SU-DHL-6 (cell line): ENCODE data around the gene WWOX.

Experiments used
- EZH2phosphoT487 ChIP-seq: fragments of 200-600 bp; sonication (generic), shearing (Covaris generic); conservative IDR thresholded peaks from 2 replicates; pipeline ENCODE4 v1.6.1; 2018; ENCODE audit warnings: mild to moderate bottlenecking, antibody characterized with exemption, low read length, moderate library complexity, mixed read lengths
- TF ChIP-seq, protein P1 (sequence below): fragments of 200-600 bp; sonication (generic); IDR thresholded peaks from one replicate; pipeline ENCODE4 v1.5.1; 2017; ENCODE audit warnings: antibody characterized with exemption, mild to moderate bottlenecking, low read length, moderate library complexity; ENCODE audit not compliant: insufficient read depth, poor library complexity, severe bottlenecking

DNA sequence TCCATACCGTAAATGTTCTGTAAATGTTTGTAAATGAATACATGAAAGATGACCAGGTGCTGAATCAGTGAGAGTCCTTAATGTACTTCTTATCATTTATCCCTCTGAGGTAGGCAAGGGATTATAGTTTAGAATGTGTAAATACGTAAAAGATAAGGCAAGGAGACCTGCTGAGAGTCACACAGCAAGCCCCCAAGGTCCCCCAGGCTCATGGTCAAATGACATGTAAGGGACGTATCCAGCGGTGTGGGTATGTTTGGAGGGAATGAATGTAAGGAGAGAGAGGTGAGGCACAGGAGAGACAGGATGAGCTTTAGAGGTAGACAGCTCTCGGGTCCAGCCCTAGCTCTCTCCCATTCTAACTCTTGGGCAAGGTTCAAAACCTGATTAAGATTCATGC is 341.8 kb downstream of the WWOX start:
- TF ChIP-seq, protein P1, sequence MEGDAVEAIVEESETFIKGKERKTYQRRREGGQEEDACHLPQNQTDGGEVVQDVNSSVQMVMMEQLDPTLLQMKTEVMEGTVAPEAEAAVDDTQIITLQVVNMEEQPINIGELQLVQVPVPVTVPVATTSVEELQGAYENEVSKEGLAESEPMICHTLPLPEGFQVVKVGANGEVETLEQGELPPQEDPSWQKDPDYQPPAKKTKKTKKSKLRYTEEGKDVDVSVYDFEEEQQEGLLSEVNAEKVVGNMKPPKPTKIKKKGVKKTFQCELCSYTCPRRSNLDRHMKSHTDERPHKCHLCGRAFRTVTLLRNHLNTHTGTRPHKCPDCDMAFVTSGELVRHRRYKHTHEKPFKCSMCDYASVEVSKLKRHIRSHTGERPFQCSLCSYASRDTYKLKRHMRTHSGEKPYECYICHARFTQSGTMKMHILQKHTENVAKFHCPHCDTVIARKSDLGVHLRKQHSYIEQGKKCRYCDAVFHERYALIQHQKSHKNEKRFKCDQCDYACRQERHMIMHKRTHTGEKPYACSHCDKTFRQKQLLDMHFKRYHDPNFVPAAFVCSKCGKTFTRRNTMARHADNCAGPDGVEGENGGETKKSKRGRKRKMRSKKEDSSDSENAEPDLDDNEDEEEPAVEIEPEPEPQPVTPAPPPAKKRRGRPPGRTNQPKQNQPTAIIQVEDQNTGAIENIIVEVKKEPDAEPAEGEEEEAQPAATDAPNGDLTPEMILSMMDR: no peak
- no peak for TF ChIP-seq EZH2phosphoT487
